HG03060 (cell line): ENCODE data around the gene L1CAM.

Experiments used
- ATAC-seq: cut with Tn5 transposase; IDR thresholded peaks from one replicate; pipeline ENCODE4 v1.9.1; 2021; ENCODE audit warnings: low read depth, moderate number of reproducible peaks; ENCODE audit not compliant: unreplicated experiment

The L1CAM gene

GRCh38 chrX:153879741-153880439 is 6.1 kb downstream of the L1CAM start:
- ATAC-seq = no peak

- no peak for ATAC-seq
Observed at GRCh38 chrX:153878969-153879653, 6.9 kb downstream of the L1CAM start.

- ATAC-seq = no peak
Observed at GRCh38 chrX:153878345-153878744, 7.6 kb downstream of the L1CAM start.

GRCh38 chrX:153877571-153878261 is 8.3 kb downstream of the L1CAM start:
- no peak for ATAC-seq

- no peak for ATAC-seq
Observed at GRCh38 chrX:153876112-153876491, 9.9 kb downstream of the L1CAM start.

- no peak for ATAC-seq
Observed at GRCh38 chrX:153875391-153876111, 10.4 kb downstream of the L1CAM start.

- ATAC-seq = no peak
Observed at GRCh38 chrX:153874366-153875125, 11.4 kb downstream of the L1CAM start.

- no peak for ATAC-seq
Observed at GRCh38 chrX:153874085-153874365, 11.9 kb downstream of the L1CAM start.

- no peak for ATAC-seq
Observed at GRCh38 chrX:153873282-153874084, 12.5 kb downstream of the L1CAM start.

GRCh38 chrX:153871946-153872878 is 13.8 kb downstream of the L1CAM start:
- no peak for ATAC-seq

GRCh38 chrX:153871451-153871850 is 14.5 kb downstream of the L1CAM start:
- no peak for ATAC-seq

GRCh38 chrX:153870791-153871360 is 15.1 kb downstream of the L1CAM start:
- no peak for ATAC-seq

- no peak for ATAC-seq
Observed at GRCh38 chrX:153870288-153870690, 15.7 kb downstream of the L1CAM start.

GRCh38 chrX:153869473-153870287 is 16.3 kb downstream of the L1CAM start:
- no peak for ATAC-seq

GRCh38 chrX:153868576-153869472 is 17.1 kb downstream of the L1CAM start:
- no peak for ATAC-seq

GRCh38 chrX:153867671-153868070 is 18.3 kb downstream of the L1CAM start:
- no peak for ATAC-seq
